ENCODE results near the gene FBXL12.
"Not testable (repeated sequence)": the region's sequence is repeated elsewhere in the genome, so short reads cannot be mapped to it uniquely, and the experiment has no call there.

Gene FBXL12

DNA sequence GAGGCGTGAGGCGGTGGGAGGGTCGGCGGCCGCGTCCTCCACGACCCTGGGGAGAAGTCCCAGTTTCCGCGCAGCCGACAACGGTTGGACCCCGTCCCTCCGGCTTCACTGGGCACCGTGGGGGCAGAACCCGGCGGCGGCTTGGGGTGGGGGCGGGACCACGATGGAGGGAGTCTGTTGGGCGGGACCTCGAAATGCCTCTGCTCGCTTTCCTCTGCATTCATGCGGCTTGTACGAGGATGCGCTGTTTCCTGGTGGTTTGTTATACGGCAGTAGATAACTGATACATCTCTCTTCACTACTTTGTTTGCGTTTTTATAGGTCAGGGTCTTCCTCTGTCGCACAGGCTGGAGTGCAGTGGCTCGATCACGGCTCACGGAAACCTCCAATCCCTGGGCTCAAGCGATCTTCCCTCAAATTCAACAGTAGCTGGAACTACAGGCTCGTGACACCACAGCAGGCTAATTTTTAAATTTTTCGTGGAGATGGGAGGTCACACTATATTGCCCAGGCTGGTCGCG, 25.7 kb downstream of the FBXL12 start:
- DNase-seq (ENCODE audit: low read depth in 1 of 2, low spot score in 1 of 2), result peak; percentile 20 to 46

DNA sequence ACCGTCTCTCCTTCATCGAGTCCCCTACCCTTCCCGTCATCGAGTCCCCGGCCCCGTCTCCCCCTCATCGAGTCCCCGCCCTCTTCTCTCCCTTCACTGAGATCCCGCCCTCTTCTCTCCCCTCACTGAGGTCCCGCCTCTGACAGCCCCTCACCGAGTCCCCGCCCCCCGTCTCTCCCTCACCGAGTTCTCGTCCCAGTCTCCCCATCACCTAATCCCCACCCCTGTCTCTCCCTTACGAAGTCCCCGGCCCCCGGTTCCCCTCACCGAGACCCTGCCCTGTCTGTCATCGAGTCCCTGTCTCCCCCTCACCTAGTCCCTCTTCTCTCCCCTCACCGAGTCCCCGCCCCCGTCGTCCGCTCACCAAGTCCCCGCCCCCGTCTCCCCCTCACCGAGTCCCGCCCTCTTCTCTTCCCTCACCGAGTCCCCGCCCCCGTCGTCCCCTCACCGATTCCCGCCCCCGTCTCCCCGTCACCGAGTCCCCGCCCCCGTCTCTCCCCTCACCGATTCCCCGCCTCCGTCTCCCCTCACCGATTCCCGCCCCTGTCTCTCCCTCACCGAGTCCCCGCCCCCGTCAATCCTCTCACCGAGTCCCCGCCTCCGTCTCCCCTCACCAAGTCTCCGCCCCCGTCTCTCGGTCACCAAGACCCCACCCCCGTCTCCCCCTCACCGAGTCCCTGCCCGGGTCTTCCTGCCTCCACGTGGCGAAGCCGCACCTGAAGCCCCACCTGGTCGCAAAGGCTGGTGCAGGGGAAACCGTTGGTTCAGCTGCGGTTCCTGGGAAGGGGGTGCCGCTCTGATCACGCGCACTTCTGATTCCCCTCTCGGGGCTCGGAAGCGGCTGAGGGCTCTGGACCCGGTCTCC, 26.4 kb downstream of the FBXL12 start:
- DNase-seq (ENCODE audit: low read depth in 1 of 2, low spot score in 1 of 2), result peak; percentile 85

DNA sequence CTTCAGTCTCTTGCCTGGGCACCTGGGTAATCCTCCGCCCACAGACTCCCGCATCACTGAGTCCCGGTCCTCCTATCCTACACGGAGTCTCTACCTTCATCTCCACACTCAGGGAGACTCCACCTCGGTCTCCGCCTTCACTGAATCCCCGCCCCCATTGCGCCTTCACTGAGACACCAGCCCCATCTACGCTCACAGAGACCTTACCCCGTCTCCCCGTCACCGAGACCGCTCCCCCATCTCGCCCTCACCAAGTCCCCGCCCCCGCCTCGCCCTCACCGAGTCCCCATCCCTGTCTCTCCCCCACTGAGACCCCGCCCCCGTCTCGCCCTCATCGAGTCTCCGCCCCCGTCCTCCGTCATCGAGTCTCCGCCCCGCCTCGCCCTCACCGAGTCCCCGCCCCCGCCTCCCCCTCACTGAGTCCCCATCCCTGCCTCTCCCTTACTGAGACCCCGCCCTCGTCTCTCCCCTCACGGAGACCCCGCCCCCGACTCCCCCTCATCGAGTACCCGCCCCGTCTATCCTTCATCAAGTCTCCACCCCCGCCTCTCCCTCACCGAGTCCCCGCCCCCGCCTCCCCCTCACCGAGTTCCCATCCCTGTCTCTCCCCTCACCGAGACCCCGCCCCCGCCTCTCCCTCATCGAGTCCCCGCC, 27.2 kb downstream of the FBXL12 start:
- DNase-seq (ENCODE audit: low read depth in 1 of 2, low spot score in 1 of 2), result peak; percentile 86 to 87

DNA sequence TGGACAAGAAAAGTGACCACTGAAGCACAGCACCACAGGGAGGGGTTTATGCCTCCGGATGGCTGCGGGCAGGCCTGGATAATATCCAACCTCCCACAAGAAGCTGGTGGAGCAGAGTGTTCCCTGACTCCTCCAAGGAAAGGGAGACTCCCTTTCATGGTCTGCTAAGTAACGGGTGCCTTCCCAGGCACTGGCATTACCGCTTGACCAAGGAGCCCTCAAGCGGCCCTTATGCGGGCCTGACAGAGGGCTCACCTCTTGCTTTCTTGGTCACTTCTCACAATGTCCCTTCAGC, 27.9 kb downstream of the FBXL12 start:
- DNase-seq (ENCODE audit: low read depth in 1 of 2, low spot score in 1 of 2), result not testable (repeated sequence)

DNA sequence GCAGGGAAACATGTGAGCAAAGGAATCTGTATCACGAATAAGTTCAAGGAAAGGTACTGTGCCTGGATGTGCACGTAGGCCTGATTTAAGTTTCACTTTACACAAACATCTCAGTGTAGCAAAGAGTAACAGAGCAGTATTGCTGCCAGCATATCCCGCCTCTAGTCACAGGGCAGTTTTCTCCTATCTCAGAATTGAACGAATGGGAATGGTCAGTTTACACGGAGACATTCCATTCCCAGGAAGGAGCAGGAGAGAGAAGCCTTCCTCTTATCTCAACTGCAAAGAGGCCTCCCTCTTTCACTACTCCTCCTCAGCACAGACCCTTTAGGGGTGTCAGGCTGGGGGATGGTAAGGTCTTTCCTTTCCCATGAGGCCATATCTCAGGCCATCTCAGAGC, 29.3 kb downstream of the FBXL12 start:
- not testable (repeated sequence) for DNase-seq (ENCODE audit: low read depth in 1 of 2, low spot score in 1 of 2)

DNA sequence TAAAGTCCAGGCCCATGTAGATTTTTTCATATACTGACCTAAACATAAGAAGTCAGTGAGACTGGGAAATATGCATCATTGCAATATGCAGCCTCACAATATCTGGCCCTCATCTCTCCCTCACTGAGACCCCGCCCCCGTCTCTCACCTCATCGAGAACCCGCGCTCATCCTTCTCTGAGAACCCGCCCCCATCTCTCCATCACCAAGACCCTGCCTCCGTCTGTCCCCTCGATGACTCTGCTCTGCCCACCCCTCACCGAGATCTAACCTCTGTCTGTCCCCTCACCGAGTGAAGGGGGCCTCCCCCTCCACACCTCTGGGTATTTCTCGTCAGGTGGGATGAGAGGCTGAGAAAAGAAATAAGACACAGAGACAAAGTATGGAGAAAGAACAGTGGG, 29.8 kb downstream of the FBXL12 start:
- no peak for DNase-seq (ENCODE audit: low read depth in 1 of 2, low spot score in 1 of 2)

DNA sequence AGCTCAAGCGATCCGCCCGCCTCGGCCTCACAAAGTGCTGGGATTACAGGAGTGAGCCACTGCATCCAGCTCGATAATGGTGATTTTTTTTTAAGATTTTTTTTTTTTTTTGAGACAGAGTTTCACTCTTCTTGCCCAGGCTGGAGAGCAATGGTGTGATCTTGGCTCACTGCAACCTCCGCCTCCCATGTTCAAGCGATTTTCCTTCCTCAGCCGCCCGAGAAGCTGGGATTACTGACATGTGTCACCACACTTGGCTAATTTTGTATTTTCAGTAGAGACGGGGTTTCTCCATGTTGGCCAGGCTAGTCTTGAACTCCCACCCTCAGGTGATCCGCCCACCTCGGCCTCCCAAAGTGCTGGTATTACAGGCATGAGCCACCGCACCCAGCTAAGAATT, 30.3 kb downstream of the FBXL12 start:
- not testable (repeated sequence) for DNase-seq (ENCODE audit: low read depth in 1 of 2, low spot score in 1 of 2)

DNA sequence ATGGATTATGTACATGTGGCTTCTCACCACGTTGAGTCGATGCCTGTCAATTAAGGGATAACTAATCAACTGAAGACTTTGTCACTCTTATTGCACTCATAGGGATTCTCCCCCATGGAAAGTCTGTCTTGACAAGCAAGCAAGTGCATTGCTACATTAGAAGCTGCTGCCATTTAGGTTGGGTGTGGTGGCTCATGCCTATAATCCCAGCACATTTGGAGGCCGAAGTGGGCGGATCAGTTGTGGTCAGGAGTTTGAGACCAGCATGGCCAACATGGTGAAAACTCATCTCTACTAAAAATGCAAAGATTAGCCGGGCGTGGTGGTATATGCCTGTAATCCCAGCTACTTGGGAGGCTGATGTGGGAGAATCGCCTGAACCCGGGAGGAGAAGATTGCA, 32.1 kb downstream of the FBXL12 start:
- no peak for DNase-seq (ENCODE audit: low read depth in 1 of 2, low spot score in 1 of 2)

DNA sequence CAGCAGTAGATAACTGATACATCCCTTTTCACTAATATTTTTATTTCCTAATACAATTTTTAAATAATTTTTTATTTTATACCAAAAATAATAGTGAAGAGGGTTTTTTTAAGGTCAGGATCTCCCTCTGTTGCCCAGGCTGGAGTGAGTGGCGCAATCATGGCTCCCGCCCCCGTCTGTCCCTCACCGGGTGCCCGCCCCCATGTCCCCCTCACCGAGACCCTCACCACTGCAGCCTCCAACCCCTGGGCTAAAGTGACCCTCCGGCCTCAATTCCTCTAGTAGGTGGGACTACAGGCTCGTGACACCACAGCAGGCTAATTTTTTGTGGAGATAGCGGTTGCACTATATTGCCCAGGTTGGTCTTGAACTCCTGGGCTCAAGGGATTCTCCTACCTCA, 32.5 kb downstream of the FBXL12 start:
- DNase-seq (ENCODE audit: low read depth in 1 of 2, low spot score in 1 of 2), result no peak

DNA sequence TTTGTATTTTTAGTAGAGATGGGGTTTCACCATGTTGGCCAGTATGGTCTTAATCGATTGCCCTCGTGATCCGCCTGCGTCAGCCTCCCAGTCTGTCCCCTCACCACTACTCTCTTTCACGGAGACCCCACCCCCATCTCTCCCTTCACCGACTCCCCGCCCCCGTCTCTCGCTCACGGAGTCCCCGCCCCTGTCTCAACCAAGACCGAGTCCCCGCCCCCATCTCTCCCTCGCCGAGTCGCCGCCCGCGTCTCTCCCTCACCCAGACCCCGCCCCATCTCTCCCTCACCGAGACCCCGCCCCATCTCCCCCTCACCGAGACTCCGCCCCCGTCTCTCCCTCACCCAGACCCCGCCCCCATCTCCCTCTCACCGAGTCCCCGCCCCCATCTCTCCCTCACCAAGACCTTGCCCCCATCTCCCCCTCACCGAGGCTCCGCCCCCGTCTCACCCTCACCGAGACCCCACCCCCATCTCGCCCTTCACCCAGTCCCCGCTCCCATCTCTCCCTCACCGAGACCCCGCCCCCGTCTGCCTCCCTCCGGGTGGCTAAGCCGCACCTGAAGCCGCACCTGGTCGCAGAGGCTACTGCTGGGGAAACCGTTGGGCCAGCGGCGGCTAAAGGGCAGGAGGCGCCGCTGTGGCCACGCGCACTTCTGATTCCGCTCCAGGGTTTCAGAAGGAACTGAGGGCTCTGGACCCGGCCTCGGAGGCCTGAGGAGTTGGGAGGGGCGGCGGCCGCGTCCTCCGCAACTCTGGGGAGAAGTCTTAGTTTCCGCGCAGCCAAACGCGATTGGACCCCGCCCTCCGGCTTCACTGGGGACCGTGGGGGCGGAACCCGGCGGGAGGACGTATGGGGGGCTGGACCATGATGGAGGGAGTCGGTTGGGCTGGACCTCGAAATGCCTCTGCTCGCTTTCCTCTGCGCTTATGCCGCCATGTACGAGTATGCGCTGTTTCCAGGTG, 33.2 kb downstream of the FBXL12 start:
- peak; percentile 89 to 94 for DNase-seq (ENCODE audit: low read depth in 1 of 2, low spot score in 1 of 2)

DNA sequence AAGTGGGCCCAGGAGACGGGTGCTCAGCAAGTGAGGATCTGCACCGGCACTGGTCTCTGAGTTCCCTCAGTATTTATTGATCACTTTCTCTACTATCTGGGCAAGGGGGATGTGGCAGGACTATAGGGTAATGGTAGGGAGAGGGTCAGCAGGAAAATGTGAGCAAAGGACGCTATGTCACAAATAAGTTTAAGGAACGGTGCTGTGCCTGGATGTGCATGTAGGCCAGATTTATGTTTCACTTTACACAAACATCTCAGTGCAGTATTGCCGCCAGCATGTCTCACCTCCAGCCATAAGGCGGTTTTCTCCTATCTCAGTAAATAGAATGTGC, 34.7 kb downstream of the FBXL12 start:
- DNase-seq (ENCODE audit: low read depth in 1 of 2, low spot score in 1 of 2), result not testable (repeated sequence)

DNA sequence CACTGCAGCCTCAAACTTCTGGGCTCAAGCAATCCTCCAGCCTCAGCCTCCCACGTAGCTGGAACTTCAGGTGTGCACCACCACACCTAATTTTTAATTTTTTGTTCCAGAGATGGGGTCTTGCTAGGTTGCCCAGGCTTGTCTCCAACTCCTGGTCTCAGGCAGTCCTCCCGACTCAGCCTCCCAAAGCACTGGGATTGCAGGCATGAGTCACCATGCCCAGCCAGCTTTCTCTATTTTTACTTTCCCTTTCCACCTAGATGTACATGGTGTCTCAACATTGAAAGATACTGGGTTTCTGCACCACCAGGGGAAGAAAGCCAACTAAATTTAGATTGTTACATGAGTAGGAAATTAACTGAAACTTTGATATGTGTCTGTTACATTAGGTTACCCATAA, 36.5 kb downstream of the FBXL12 start:
- no peak for DNase-seq (ENCODE audit: low read depth in 1 of 2, low spot score in 1 of 2)

DNA sequence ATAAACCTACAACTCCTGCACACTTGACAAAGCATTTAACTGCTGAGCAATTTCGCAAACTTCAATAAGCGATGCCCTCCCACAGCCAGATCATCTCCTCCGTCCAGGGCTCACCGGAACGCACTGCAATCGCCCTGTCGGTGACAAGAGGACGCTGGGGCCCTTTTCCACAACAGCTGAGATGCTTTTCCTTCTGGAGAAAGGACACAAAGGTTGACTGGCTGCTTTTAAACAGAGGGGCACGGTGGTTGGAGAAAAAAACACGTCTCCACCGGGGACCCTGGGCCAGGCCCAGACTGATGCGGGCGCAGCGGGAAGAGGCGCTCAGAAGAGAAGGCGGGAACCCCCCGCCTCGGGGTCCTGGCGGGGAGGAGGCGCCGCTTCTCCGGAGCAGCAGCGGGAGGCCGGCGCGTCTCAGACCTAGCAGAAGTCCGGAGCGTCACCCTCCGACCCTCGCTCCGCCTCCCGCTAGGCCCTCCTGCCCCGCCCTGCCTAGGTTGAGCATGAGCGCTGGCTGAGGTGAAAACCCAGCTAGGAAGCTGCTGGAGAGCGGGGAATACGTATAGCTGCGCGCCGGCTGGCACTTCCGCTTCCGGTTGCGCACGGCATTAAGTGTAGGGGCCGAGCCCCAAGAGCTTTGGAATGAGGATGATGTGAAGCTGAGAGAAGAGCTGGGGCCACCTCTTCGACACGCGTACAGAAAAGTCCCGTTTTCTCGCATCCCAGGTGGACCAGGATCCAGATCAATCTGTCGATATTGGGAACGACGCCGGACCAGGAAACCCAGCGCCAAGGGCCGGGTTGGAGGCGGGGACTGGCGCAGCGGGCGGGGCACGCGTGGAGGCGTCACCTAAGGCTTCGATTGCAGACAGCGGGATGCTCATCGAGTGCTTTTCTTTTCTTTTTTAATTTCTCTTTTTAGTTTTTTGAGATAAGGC, 50.4 kb downstream of the FBXL12 start, which contains the start of gene ZNF846:
Gene ZNF846, minus strand, starts transcription at position 564 of the 938 bp plus-strand sequence. CDS start 3,788 bp downstream, outside the sequence.
- peak; percentile 78 to 88 for DNase-seq (ENCODE audit: low read depth in 1 of 2, low spot score in 1 of 2)
